Neural cell (in vitro differentiated cells): ENCODE data around the gene APMAP. TPM values are rescaled to one million over a fixed set of nuclear protein-coding genes. Genes with fewer than 3 reads are reported as not detected.

Experiments used
- H2AFZ ChIP-seq: fragments of 200-600, 300-800 bp; sonication (generic), shearing (Covaris generic); 2 replicates; pipeline ENCODE4 v1.6.0; 2014; ENCODE audit warnings: low read depth, mild to moderate bottlenecking, antibody characterized with exemption, low read length, moderate library complexity
- H3F3A ChIP-seq: fragments of 200-600 bp; shearing (Covaris generic); 2 replicates; pipeline ENCODE4 v1.6.1; 2016; ENCODE audit warnings: mild to moderate bottlenecking, moderate library complexity, mixed read lengths, antibody characterized with exemption, low read length; ENCODE audit not compliant: insufficient read depth, poor library complexity, severe bottlenecking
- H3K27ac ChIP-seq: fragments of 200-600, 300-800 bp; sonication (generic), shearing (Covaris generic); 2 replicates; pipeline ENCODE4 v1.5.1; 2014; ENCODE audit warnings: mild to moderate bottlenecking, low read length, moderate library complexity
- H3K27me3 ChIP-seq: fragments of 300-800, 200-600 bp; sonication (generic), shearing (Covaris generic); 2 replicates; pipeline ENCODE4 v1.6.0; 2014; ENCODE audit warnings: mild to moderate bottlenecking, low read depth, low read length, moderate library complexity; ENCODE audit not compliant: insufficient read depth
- H3K36me3 ChIP-seq: fragments of 300-800, 200-600 bp; sonication (generic), shearing (Covaris generic); 2 replicates; pipeline ENCODE4 v1.5.1; 2014; ENCODE audit warnings: mild to moderate bottlenecking, antibody characterized with exemption, low read length, moderate library complexity; ENCODE audit not compliant: insufficient read depth
- H3K4me2 ChIP-seq: fragments of 300-800, 200-600 bp; sonication (generic), shearing (Covaris generic); 2 replicates; pipeline ENCODE4 v1.6.0; 2014; ENCODE audit warnings: mild to moderate bottlenecking, low read length
- H3K4me3 ChIP-seq: fragments of 300-800, 200-600 bp; sonication (generic), shearing (Covaris generic); 2 replicates; pipeline ENCODE4 v1.5.1; 2014; ENCODE audit warnings: mild to moderate bottlenecking, low read length, moderate library complexity
- H3K79me2 ChIP-seq: fragments of 200-600 bp; shearing (Covaris generic); replicated peaks from 2 replicates; pipeline ENCODE4 v1.6.0; 2014; ENCODE audit warnings: mild to moderate bottlenecking, low read length, moderate library complexity; ENCODE audit not compliant: insufficient read depth
- H3K9ac ChIP-seq: fragments of 300-800, 200-600 bp; sonication (generic), shearing (Covaris generic); 2 replicates; pipeline ENCODE4 v1.6.1; 2016; ENCODE audit warnings: mild to moderate bottlenecking, low read length, mixed read lengths
- H3K9me2 ChIP-seq: fragments of 200-600 bp; shearing (Covaris generic); 2 replicates; pipeline ENCODE4 v1.6.1; 2016; ENCODE audit warnings: mild to moderate bottlenecking, low read length, mixed read lengths; ENCODE audit not compliant: insufficient read depth
- H3K9me3 ChIP-seq: fragments of 200-600, 300-800 bp; sonication (generic), shearing (Covaris generic); 2 replicates; pipeline ENCODE4 v1.6.1; 2016; ENCODE audit warnings: mild to moderate bottlenecking, mixed run types, low read length, moderate library complexity, mixed read lengths
- H4K20me1 ChIP-seq: fragments of 200-600 bp; shearing (Covaris generic); 2 replicates; pipeline ENCODE4 v1.6.1; 2016; ENCODE audit warnings: mild to moderate bottlenecking, mixed run types; ENCODE audit not compliant: insufficient read depth
- CTCF ChIP-seq: fragments of 450-650 bp; IDR thresholded peaks from 2 replicates; pipeline ENCODE4 v1.5.1; 2014; ENCODE audit warnings: antibody characterized with exemption, mild to moderate bottlenecking, moderate library complexity; ENCODE audit not compliant: poor library complexity, severe bottlenecking
- EP300 ChIP-seq: fragments of 450-650 bp; conservative IDR thresholded peaks from 2 replicates; pipeline ENCODE4 v1.6.1; 2014; ENCODE audit warnings: antibody characterized with exemption, mild to moderate bottlenecking, moderate library complexity; ENCODE audit not compliant: poor library complexity, severe bottlenecking
- EZH2 ChIP-seq: fragments of 200-600, 300-800 bp; shearing (Covaris generic), sonication (generic); IDR thresholded peaks from 2 replicates; pipeline ENCODE4 v1.6.1; 2014; ENCODE audit warnings: antibody characterized with exemption, low read length, borderline replicate concordance, mild to moderate bottlenecking; ENCODE audit not compliant: insufficient read depth, poor library complexity, severe bottlenecking
- MXI1 ChIP-seq: fragments of 450-650 bp; conservative IDR thresholded peaks from 2 replicates; pipeline ENCODE4 v1.6.1; 2014; ENCODE audit warnings: antibody characterized with exemption, mild to moderate bottlenecking; ENCODE audit not compliant: poor library complexity, severe bottlenecking
- POLR2AphosphoS5 ChIP-seq: IDR thresholded peaks from 2 replicates; pipeline ENCODE4 v1.6.1; 2012
- RAD21 ChIP-seq: fragments of 450-650 bp; conservative IDR thresholded peaks from 2 replicates; pipeline ENCODE4 v1.6.1; 2014; ENCODE audit warnings: antibody characterized with exemption, mild to moderate bottlenecking, moderate library complexity
- REST ChIP-seq: IDR thresholded peaks from 2 replicates; pipeline ENCODE4 v1.6.1; 2012; ENCODE audit warnings: borderline replicate concordance
- SMC3 ChIP-seq: fragments of 450-650 bp; conservative IDR thresholded peaks from 2 replicates; pipeline ENCODE4 v1.6.1; 2014; ENCODE audit warnings: antibody characterized with exemption, mild to moderate bottlenecking, moderate library complexity; ENCODE audit not compliant: poor library complexity
- TAF1 ChIP-seq: IDR thresholded peaks from 2 replicates; pipeline ENCODE4 v1.6.1; 2012; ENCODE audit warnings: low read depth
- polyA plus RNA-seq: library from polyadenylated mRNA; depleted of rRNA; stranded (reverse); fragments of >200 nt; gene quantifications from 2 replicates; pipeline ENCODE4 v1.2.3, GENCODE V29; 2014

APMAP gene
- polyA plus RNA-seq, 1 donor from 2014 or later = 140 TPM

GRCh38 chr20:24956001-24956841 lies 36.3 kb downstream of the APMAP start:
- H4K20me1 ChIP-seq = no peaks in the 10 kb centered on the region
- H3K4me2 ChIP-seq = no peak overlapping the region
- no peaks in the 10 kb centered on the region for H3K79me2 ChIP-seq
- H3K9me3 ChIP-seq = no peaks in the 10 kb centered on the region
- H3K36me3 ChIP-seq = no peaks in the 10 kb centered on the region
- H3F3A ChIP-seq = no peaks in the 10 kb centered on the region
- H3K27me3 ChIP-seq = no peaks in the 10 kb centered on the region
- no peak overlapping the region for H3K4me3 ChIP-seq
- TF ChIP-seq TAF1 = no peak
- no peak for TF ChIP-seq SMC3
- TF ChIP-seq EP300 = no peak
- no peak for TF ChIP-seq REST
- no peak for TF ChIP-seq CTCF
- no peak for TF ChIP-seq EZH2
- no peak for TF ChIP-seq RAD21
- no peak for TF ChIP-seq POLR2AphosphoS5
- TF ChIP-seq MXI1 = no peak
- H3K9me2 ChIP-seq = no peaks in the 10 kb centered on the region
- no peak overlapping the region for H2AFZ ChIP-seq
- H3K9ac ChIP-seq = no peak overlapping the region
- H3K27ac ChIP-seq = no peak overlapping the region

GRCh38 chr20:24955045-24955444 lies 37.5 kb downstream of the APMAP start:
- Histone ChIP-seq H4K20me1 (no peaks in the 10 kb centered on the region), H3K9me3 (no peaks in the 10 kb centered on the region), H3K4me3 (no peak overlapping the region), H3K79me2 (no peaks in the 10 kb centered on the region), H3K9me2 (no peaks in the 10 kb centered on the region), H3K27ac (no peak overlapping the region), H3K9ac (no peak overlapping the region), H3K36me3 (no peaks in the 10 kb centered on the region), H3K4me2 (no peak overlapping the region), H2AFZ (no peak overlapping the region), H3K27me3 (no peaks in the 10 kb centered on the region), H3F3A (no peaks in the 10 kb centered on the region)
- no peak for TF ChIP-seq EZH2
- TF ChIP-seq TAF1 = no peak
- TF ChIP-seq EP300 = no peak
- TF ChIP-seq POLR2AphosphoS5 = no peak
- TF ChIP-seq CTCF = no peak
- no peak for TF ChIP-seq MXI1
- TF ChIP-seq RAD21 = no peak
- no peak for TF ChIP-seq SMC3
- TF ChIP-seq REST = no peak
